ENCODE measurements around the gene BCAP31. TPM values are rescaled to one million over a fixed set of nuclear protein-coding genes. Genes with fewer than 3 reads are reported as not detected.
A peak's percentile ranks its signal among the peaks of the same experiment; 100 is the strongest.

Gene BCAP31
- total RNA-seq, 1 donor from 2014 or later: 219 TPM

DNA sequence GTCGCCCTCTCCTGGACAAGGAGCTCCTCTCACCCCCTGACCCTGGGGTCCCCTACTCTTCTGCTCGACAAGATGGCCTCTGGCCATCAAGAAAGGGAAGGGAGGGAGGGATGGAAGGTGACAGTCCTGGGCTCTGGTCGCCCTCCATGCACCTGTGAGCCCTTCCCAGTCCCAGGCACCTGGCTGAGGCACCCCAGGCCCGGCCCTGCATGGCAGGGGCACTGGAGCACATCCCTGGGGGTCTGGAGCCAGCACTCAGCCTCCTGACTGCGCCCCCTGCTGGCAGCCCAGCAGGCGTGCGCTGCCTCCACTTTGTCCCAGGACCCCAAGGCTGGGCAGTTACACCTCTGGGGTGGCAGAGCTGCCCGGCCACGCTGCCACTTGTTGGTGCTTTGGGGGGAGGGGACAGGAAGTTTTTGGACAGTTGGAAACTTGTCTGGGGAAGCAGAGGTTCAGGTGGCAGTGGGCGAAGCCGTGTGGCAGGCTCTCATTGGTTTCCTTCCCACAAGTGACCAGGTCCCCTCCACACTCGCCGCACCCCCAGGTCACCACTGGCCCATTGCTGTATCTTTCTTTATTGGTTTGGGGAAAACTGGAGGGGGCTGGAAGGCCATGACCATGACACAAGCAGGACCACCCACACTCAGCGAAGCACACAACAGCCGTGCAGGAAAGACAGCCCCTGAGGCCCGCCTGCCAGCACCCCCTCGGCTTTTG, 54.9 kb downstream of the BCAP31 start:
- DNase-seq (ENCODE audit: low read depth) (no peak), FAIRE-seq (no peak)
- Histone ChIP-seq H3K79me2 (ENCODE audit: insufficient read depth, low read length) (no peaks in the 10 kb centered on the region), H3K27me3 (ENCODE audit: insufficient read depth, low read length) (peaks cover 10% of the 10 kb centered on the region), H3K4me1 (ENCODE audit: insufficient read depth, low read length) (no peaks in the 10 kb centered on the region), H3K9ac (ENCODE audit: low read length) (no peak overlapping the region), H3K27ac (ENCODE audit: low read depth, low read length) (no peak overlapping the region), H3K4me2 (ENCODE audit: low read length) (no peak overlapping the region), H3K36me3 (ENCODE audit: insufficient read depth, low read length) (no peaks in the 10 kb centered on the region), H2AFZ (ENCODE audit: low read depth, low read length) (no peak overlapping the region), H3K9me3 (ENCODE audit: insufficient read depth, low read depth, low read length) (no peaks in the 10 kb centered on the region), H3K4me3 (ENCODE audit: insufficient read depth, low read depth, low read length) (no peak overlapping the region), H4K20me1 (ENCODE audit: insufficient read depth, low read length) (no peaks in the 10 kb centered on the region)
- H3K27ac Mint-ChIP-seq (ENCODE audit: unreplicated experiment): no peak overlapping the region
- no peak overlapping the region for H3K4me3 Mint-ChIP-seq (ENCODE audit: unreplicated experiment)
- peaks cover 3% of the 10 kb centered on the region for H3K4me1 Mint-ChIP-seq (ENCODE audit: low read depth, unreplicated experiment)
- no peaks in the 10 kb centered on the region for H3K9me3 Mint-ChIP-seq (ENCODE audit: unreplicated experiment)
- H3K27me3 Mint-ChIP-seq (ENCODE audit: low read depth, unreplicated experiment): peaks cover 28% of the 10 kb centered on the region
- no peaks in the 10 kb centered on the region for H3K36me3 Mint-ChIP-seq (ENCODE audit: low read depth, unreplicated experiment)
- TF ChIP-seq, protein P1, sequence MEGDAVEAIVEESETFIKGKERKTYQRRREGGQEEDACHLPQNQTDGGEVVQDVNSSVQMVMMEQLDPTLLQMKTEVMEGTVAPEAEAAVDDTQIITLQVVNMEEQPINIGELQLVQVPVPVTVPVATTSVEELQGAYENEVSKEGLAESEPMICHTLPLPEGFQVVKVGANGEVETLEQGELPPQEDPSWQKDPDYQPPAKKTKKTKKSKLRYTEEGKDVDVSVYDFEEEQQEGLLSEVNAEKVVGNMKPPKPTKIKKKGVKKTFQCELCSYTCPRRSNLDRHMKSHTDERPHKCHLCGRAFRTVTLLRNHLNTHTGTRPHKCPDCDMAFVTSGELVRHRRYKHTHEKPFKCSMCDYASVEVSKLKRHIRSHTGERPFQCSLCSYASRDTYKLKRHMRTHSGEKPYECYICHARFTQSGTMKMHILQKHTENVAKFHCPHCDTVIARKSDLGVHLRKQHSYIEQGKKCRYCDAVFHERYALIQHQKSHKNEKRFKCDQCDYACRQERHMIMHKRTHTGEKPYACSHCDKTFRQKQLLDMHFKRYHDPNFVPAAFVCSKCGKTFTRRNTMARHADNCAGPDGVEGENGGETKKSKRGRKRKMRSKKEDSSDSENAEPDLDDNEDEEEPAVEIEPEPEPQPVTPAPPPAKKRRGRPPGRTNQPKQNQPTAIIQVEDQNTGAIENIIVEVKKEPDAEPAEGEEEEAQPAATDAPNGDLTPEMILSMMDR (IDR thresholded peaks at IDR 0.05; ENCODE audit: insufficient read depth, low read depth, low read length): peak; percentile 33
- TF ChIP-seq EZH2 (IDR thresholded peaks at IDR 0.05; ENCODE audit: insufficient read depth, low read length): no peak

DNA sequence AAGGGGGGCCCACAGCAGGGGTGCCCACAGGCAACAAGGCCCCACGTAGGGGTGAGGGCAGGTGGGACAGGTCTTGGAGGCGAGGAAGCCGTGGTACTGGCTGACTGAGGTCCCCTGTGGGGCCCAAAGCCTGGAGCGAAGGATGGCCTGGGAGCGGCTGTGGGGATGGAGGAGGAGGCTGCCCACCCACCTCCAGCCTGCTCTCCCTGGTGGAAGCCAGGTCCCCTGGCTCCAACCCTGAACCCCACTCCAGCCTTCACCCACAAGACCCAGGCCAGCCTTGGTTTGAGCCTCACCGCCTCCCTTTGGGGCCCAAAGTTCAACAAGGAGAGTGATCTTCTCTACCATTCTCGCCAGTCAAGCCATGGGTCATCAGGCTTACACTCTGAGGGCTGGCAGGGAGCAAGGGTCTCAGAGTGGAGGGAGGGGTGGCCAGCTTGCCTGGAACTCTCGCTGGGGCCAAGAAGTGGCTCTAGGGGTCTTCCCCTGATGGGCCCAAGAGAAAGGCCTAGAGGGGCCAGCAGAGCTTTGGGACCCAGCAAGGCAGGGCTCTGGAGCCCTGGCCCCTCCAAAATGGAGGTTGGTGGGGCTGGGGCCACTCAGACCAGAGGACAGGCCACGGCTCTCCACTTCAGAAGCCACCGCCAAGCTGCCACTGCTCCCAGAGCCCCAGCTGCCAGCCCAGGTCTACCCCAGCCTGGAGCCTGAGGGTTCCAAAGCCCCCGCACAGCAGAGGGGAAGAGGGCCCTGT, 55.6 kb downstream of the BCAP31 start:
- Mint-ChIP-seq H3K36me3 (ENCODE audit: low read depth, unreplicated experiment) (no peaks in the 10 kb centered on the region), H3K27ac (ENCODE audit: unreplicated experiment) (no peak overlapping the region)

More for the DNA sequence above, 55.6 kb downstream of the BCAP31 start:
- peaks cover 24% of the 10 kb centered on the region for H3K27me3 Mint-ChIP-seq (ENCODE audit: low read depth, unreplicated experiment)
- DNase-seq (ENCODE audit: low read depth) (no peak), FAIRE-seq (no peak)
- no peak overlapping the region for H3K4me2 ChIP-seq (ENCODE audit: low read length)
- H3K79me2 ChIP-seq (ENCODE audit: insufficient read depth, low read length): no peaks in the 10 kb centered on the region
- H3K4me1 Mint-ChIP-seq (ENCODE audit: low read depth, unreplicated experiment): no peaks in the 10 kb centered on the region
- no peak overlapping the region for H2AFZ ChIP-seq (ENCODE audit: low read depth, low read length)
- TF ChIP-seq, protein P1 (IDR thresholded peaks at IDR 0.05; ENCODE audit: insufficient read depth, low read depth, low read length): no peak
- no peak for TF ChIP-seq EZH2 (IDR thresholded peaks at IDR 0.05; ENCODE audit: insufficient read depth, low read length)
- H3K9ac ChIP-seq (ENCODE audit: low read length): no peak overlapping the region
- no peak overlapping the region for H3K27ac ChIP-seq (ENCODE audit: low read depth, low read length)
- H3K4me3 Mint-ChIP-seq (ENCODE audit: unreplicated experiment): no peak overlapping the region
- no peaks in the 10 kb centered on the region for H3K36me3 ChIP-seq (ENCODE audit: insufficient read depth, low read length)
- H3K4me3 ChIP-seq (ENCODE audit: insufficient read depth, low read depth, low read length): no peak overlapping the region
- H3K9me3 Mint-ChIP-seq (ENCODE audit: unreplicated experiment): no peaks in the 10 kb centered on the region
- peaks cover 6% of the 10 kb centered on the region for H3K27me3 ChIP-seq (ENCODE audit: insufficient read depth, low read length)
- H3K9me3 ChIP-seq (ENCODE audit: insufficient read depth, low read depth, low read length): no peaks in the 10 kb centered on the region
- H4K20me1 ChIP-seq (ENCODE audit: insufficient read depth, low read length): no peaks in the 10 kb centered on the region
- no peaks in the 10 kb centered on the region for H3K4me1 ChIP-seq (ENCODE audit: insufficient read depth, low read length)

Data from astrocyte (in vitro differentiated cells and primary cell).